Upper lobe of left lung (tissue), 4 donors: ENCODE data around the gene GSAP.

Source experiments
- CTCF ChIP-seq, 6 experiments: fragments of 450-650 bp in 4 of 6; fragments of 200-600 bp in 2 of 6; sonication (generic) in 2 of 6; IDR thresholded peaks; one replicate each; pipeline ENCODE4 v1.5.1; 2016 to 2019; ENCODE audit warnings: antibody characterized with exemption in 6 of 6
- EP300 ChIP-seq, 4 donors: sonication (generic); formaldehyde crosslinking; IDR thresholded peaks; one replicate each; pipeline ENCODE4 v1.5.1; 2017; ENCODE audit warnings: antibody characterized with exemption in 4 of 4, control low read depth in 2 of 4
- POLR2A ChIP-seq, 4 donors: fragments of 450-650 bp; IDR thresholded peaks; one replicate each; pipeline ENCODE4 v1.5.1; 2016 to 2017; ENCODE audit warnings: antibody characterized with exemption in 4 of 4, mild to moderate bottlenecking in 2 of 4
- POLR2AphosphoS5 ChIP-seq, 2 donors: sonication (generic); formaldehyde crosslinking; IDR thresholded peaks; one replicate each; pipeline ENCODE4 v1.5.1; 2017; ENCODE audit warnings: antibody characterized with exemption in 2 of 2

GRCh38 chr7:77444123-77444522 lies 28.0 kb upstream of the GSAP start:
- peak in 1 of 4 donors; percentile 9 for TF ChIP-seq POLR2A (IDR thresholded peaks at IDR 0.05)
- peak in 1 of 4 donors; percentile 16 for TF ChIP-seq EP300 (IDR thresholded peaks at IDR 0.05)
- TF ChIP-seq CTCF (IDR thresholded peaks at IDR 0.05) = no peak
- TF ChIP-seq POLR2AphosphoS5 (IDR thresholded peaks at IDR 0.05) = no peak
